NB4 (cell line): ENCODE measurements around the gene IFT57.

Source experiments
- DNase-seq: peaks from one replicate; pipeline ENCODE4 v3.0.0; 2010; ENCODE audit warnings: low read depth
- H3K4me3 ChIP-seq: one replicate; pipeline ENCODE4 v1.5.1; 2011; ENCODE audit warnings: mild to moderate bottlenecking, low read depth, low read length, moderate library complexity
- MYC ChIP-seq: IDR thresholded peaks from 2 replicates; pipeline ENCODE4 v1.6.1; 2011; ENCODE audit warnings: low read depth, low read length
- POLR2A ChIP-seq: IDR thresholded peaks from 2 replicates; pipeline ENCODE4 v1.6.1; 2011; ENCODE audit warnings: mild to moderate bottlenecking; ENCODE audit not compliant: insufficient read length; ENCODE audit errors: extremely low read depth
- TF ChIP-seq, protein P1 (sequence below): IDR thresholded peaks from 2 replicates; pipeline ENCODE4 v1.6.1; 2011; ENCODE audit warnings: low read depth, low read length
- TF ChIP-seq, protein P2 (sequence below): IDR thresholded peaks from one replicate; pipeline ENCODE4 v1.5.1; 2012; ENCODE audit warnings: low read depth, low read length

Gene IFT57

DNA sequence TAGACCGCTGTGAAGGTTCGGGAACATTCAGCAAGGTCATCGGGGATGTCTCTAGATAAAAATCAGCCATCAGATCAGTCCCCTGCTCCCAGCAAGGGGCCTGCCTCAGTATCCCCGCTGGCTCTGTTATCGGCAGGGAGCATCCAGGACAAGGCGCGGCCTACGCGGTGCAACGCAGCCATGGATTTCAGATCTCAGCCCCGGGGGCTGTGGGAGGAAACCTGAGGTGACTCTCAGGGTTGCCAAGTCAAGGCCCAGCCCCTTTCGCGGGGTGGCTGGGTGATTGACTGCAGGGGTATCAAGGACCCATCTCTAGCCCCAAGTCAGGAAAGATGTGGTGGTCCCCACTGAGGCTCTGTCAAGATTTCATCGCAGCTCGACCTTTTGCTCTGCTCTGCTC is 108.2 kb downstream of the IFT57 start:
- DNase-seq: no peak
- no peak for TF ChIP-seq POLR2A
- no peak for TF ChIP-seq MYC
- TF ChIP-seq, protein P1, sequence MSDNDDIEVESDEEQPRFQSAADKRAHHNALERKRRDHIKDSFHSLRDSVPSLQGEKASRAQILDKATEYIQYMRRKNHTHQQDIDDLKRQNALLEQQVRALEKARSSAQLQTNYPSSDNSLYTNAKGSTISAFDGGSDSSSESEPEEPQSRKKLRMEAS: no peak
- TF ChIP-seq, protein P2, sequence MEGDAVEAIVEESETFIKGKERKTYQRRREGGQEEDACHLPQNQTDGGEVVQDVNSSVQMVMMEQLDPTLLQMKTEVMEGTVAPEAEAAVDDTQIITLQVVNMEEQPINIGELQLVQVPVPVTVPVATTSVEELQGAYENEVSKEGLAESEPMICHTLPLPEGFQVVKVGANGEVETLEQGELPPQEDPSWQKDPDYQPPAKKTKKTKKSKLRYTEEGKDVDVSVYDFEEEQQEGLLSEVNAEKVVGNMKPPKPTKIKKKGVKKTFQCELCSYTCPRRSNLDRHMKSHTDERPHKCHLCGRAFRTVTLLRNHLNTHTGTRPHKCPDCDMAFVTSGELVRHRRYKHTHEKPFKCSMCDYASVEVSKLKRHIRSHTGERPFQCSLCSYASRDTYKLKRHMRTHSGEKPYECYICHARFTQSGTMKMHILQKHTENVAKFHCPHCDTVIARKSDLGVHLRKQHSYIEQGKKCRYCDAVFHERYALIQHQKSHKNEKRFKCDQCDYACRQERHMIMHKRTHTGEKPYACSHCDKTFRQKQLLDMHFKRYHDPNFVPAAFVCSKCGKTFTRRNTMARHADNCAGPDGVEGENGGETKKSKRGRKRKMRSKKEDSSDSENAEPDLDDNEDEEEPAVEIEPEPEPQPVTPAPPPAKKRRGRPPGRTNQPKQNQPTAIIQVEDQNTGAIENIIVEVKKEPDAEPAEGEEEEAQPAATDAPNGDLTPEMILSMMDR: no peak
- no peak overlapping the region for H3K4me3 ChIP-seq

DNA sequence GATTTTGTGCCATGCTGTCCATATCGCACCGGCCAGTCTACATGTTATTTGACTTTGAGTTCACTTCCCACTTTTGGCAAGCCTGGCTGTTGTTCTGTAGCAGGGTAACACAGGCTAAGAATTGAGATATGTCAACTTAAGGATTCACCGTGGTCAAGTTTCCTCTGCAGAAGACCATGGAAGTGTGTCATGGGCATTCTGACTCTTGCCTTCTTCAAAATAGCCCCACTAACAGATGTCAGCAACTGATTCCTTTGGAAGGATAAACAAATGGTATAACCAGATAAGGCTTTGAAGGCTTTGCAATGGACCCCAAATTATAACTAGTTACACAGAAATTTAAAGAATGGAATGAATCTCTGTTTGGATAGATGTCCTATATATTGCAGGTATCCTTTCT is 111.3 kb downstream of the IFT57 start:
- no peak for DNase-seq
- no peak overlapping the region for H3K4me3 ChIP-seq
- TF ChIP-seq, protein P1: no peak
- TF ChIP-seq, protein P2: no peak
- no peak for TF ChIP-seq MYC
- no peak for TF ChIP-seq POLR2A
